Cardiac septum (tissue), 1 donor: ENCODE data around the gene NUP210L. TPM values are rescaled to one million over a fixed set of nuclear protein-coding genes. Genes with fewer than 3 reads are reported as not detected.
"Not testable (repeated sequence)": the region's sequence is repeated elsewhere in the genome, so short reads cannot be mapped to it uniquely, and the experiment has no call there.

Experiments used
- DNase-seq: peaks from one replicate; pipeline ENCODE4 v3.0.0-alpha.2; 2020; ENCODE audit warnings: low spot score
- intact Hi-C: fragments of 100-400 bp; cut with DNase I; formaldehyde crosslinking; loops from one replicate; pipeline ENCODE4 v1.14.0; 2022
- total RNA-seq: library from RNA; stranded (reverse); fragmentation: NEBNext Ultra II Directional; extraction: Animal tissue kit (Norgen Biotek cat#: 25700); gene quantifications from one replicate; pipeline ENCODE4 v1.2.1, GENCODE V29; 2021
- donor health status: DM: no; HTN: no; CAD: no.

Gene NUP210L
- total RNA-seq, 1 donor from 2014 or later: 0.48 TPM

- no peak for DNase-seq
- intact Hi-C loops: no loop called here
Measured at GRCh38 chr1:154014154-154014907, 140.5 kb downstream of the NUP210L start.

GRCh38 chr1:154012543-154012942 lies 142.3 kb downstream of the NUP210L start:
- DNase-seq, intact Hi-C loops: not testable (repeated sequence)

GRCh38 chr1:154012129-154012528 lies 142.7 kb downstream of the NUP210L start:
- intact Hi-C loops: no loop called here
- DNase-seq: no peak

GRCh38 chr1:154006136-154006535 lies 148.7 kb downstream of the NUP210L start:
- intact Hi-C loops: no loop called here
- no peak for DNase-seq

GRCh38 chr1:154000420-154000819 lies 154.5 kb downstream of the NUP210L start:
- intact Hi-C loops: no loop called here
- no peak for DNase-seq

GRCh38 chr1:153996882-153997281 lies 158.0 kb downstream of the NUP210L start:
- intact Hi-C loops: loop anchor here (10.0 kb wide), 2 partner anchors 178 to 278 kb away; partner anchors contain the start of gene HAX1
- DNase-seq: not testable (repeated sequence)

- no peak for DNase-seq
- intact Hi-C loops: loop anchor here (10.0 kb wide), 2 partner anchors 179 to 279 kb away; partner anchors contain the start of gene HAX1
Measured at GRCh38 chr1:153995640-153996039, 159.2 kb downstream of the NUP210L start.

GRCh38 chr1:153995202-153995601 lies 159.7 kb downstream of the NUP210L start:
- DNase-seq: no peak
- intact Hi-C loops: loop anchor here (10.0 kb wide), 2 partner anchors 180 to 280 kb away; partner anchors contain the start of gene HAX1

- no peak for DNase-seq
- intact Hi-C loops: loop anchor here (2.0 to 10.0 kb wide), 3 partner anchors 183 to 313 kb away; partner anchors contain the start of genes HAX1 and NPR1
Measured at GRCh38 chr1:153991806-153992205, 163.1 kb downstream of the NUP210L start.

GRCh38 chr1:153991151-153991630 lies 163.7 kb downstream of the NUP210L start:
- intact Hi-C loops: loop anchor here (2.0 to 10.0 kb wide), 3 partner anchors 184 to 312 kb away; partner anchors contain the start of genes HAX1 and NPR1
- no peak for DNase-seq

- intact Hi-C loops: loop anchor here (2.0 to 10.0 kb wide), 3 partner anchors 184 to 312 kb away; partner anchors contain the start of genes HAX1 and NPR1
- peak; percentile 90 for DNase-seq
Measured at GRCh38 chr1:153990468-153991150, 164.3 kb downstream of the NUP210L start, which contains the start of gene RPS27. Gene RPS27 (plus strand): TSS chr1:153990762. CDS start chr1:153990797, 35 bp downstream.

GRCh38 chr1:153987621-153988020 lies 167.3 kb downstream of the NUP210L start:
- intact Hi-C loops: loop anchor here (5.0 kb wide), 2 partner anchors 40 to 415 kb away; partner anchors contain the start of gene DENND4B
- no peak for DNase-seq

- intact Hi-C loops: loop anchor here (1.0 to 5.0 kb wide), 3 partner anchors 39 to 414 kb away; partner anchors contain the start of gene DENND4B
- DNase-seq: peak; percentile 92
Measured at GRCh38 chr1:153985941-153986761, 168.7 kb downstream of the NUP210L start, which contains the start of gene RAB13. Gene RAB13 (minus strand): TSS chr1:153986339. CDS start chr1:153986236, 103 bp downstream.

- DNase-seq: no peak
- intact Hi-C loops: loop anchor here (5.0 kb wide), 2 partner anchors 38 to 413 kb away; partner anchors contain the start of gene DENND4B
Measured at GRCh38 chr1:153985341-153985912, 169.4 kb downstream of the NUP210L start.

- DNase-seq: no peak
- intact Hi-C loops: no loop called here
Measured at GRCh38 chr1:153984123-153984894, 170.6 kb downstream of the NUP210L start.

- intact Hi-C loops, DNase-seq: not testable (repeated sequence)
Measured at GRCh38 chr1:153981735-153982134, 173.1 kb downstream of the NUP210L start.

- not testable (repeated sequence) for DNase-seq
- intact Hi-C loops: loop anchor here (2.0 to 5.0 kb wide), 2 partner anchors 20 to 307 kb away; partner anchors contain the start of genes CRTC2 and ILF2
Measured at GRCh38 chr1:153979091-153979490, 175.8 kb downstream of the NUP210L start.
